ENCODE results near the gene ACTA2.

DNA sequence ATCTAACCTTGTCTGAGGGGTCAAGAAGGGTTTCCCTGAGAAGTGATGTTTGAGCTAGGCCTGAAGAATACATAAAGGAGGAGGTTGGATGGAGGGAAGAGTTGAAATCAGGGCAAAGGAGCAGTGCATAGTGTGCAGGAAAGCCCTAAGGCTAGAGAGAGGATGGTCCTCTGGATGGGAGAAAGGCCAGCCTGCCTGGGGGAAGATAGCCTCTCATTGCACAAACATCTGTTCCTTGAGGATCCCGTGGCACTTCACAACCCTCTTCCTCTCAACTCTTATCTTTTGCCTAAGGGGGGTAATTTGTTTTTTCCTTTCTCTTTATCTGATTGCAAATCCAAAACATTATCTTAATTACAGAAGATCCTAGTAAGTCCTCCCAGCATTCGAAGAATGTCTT, 36.8 kb downstream of the ACTA2 start:
- TF ChIP-seq, protein P1, sequence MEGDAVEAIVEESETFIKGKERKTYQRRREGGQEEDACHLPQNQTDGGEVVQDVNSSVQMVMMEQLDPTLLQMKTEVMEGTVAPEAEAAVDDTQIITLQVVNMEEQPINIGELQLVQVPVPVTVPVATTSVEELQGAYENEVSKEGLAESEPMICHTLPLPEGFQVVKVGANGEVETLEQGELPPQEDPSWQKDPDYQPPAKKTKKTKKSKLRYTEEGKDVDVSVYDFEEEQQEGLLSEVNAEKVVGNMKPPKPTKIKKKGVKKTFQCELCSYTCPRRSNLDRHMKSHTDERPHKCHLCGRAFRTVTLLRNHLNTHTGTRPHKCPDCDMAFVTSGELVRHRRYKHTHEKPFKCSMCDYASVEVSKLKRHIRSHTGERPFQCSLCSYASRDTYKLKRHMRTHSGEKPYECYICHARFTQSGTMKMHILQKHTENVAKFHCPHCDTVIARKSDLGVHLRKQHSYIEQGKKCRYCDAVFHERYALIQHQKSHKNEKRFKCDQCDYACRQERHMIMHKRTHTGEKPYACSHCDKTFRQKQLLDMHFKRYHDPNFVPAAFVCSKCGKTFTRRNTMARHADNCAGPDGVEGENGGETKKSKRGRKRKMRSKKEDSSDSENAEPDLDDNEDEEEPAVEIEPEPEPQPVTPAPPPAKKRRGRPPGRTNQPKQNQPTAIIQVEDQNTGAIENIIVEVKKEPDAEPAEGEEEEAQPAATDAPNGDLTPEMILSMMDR (IDR thresholded peaks at IDR 0.05; ENCODE audit: low read length) = no peak
- no peak for TF ChIP-seq EZH2 (IDR thresholded peaks at IDR 0.05; ENCODE audit: borderline replicate concordance, low read length)
